ENCODE data around the gene GREM1. TPM values are rescaled to one million over a fixed set of nuclear protein-coding genes. Genes with fewer than 3 reads are reported as not detected.
A peak's percentile ranks its signal among the peaks of the same experiment; 100 is the strongest.

Gene GREM1
- 68.1 and 79.4 TPM in 2 replicates for total RNA-seq (2014; rRNA removed; shearing (Covaris generic))

GRCh38 chr15:32717426-32718226 lies at the start of gene GREM1:
Gene GREM1, plus strand, starts transcription at chr15:32718004. Its CDS starts 12,687 bp downstream, at chr15:32730691.
- peak; percentile 69 for DNase-seq (ENCODE audit: low read depth)

GRCh38 chr15:32668942-32669341 lies 48.9 kb upstream of the GREM1 start:
- DNase-seq (ENCODE audit: low read depth) = no peak

GRCh38 chr15:32669896-32670611 lies 47.8 kb upstream of the GREM1 start:
- DNase-seq (ENCODE audit: low read depth) = peak; percentile 95

GRCh38 chr15:32670623-32671022 lies 47.2 kb upstream of the GREM1 start:
- DNase-seq (ENCODE audit: low read depth) = no peak

GRCh38 chr15:32671339-32672325 lies 46.2 kb upstream of the GREM1 start:
- peak; percentile 98 for DNase-seq (ENCODE audit: low read depth)

- DNase-seq (ENCODE audit: low read depth) = no peak
Observed at GRCh38 chr15:32674681-32675080, 43.1 kb upstream of the GREM1 start.

GRCh38 chr15:32675466-32675865 lies 42.3 kb upstream of the GREM1 start:
- no peak for DNase-seq (ENCODE audit: low read depth)

GRCh38 chr15:32676169-32676568 lies 41.6 kb upstream of the GREM1 start:
- no peak for DNase-seq (ENCODE audit: low read depth)

GRCh38 chr15:32677238-32677750 lies 40.5 kb upstream of the GREM1 start:
- DNase-seq (ENCODE audit: low read depth) = no peak

- no peak for DNase-seq (ENCODE audit: low read depth)
Observed at GRCh38 chr15:32679298-32679690, 38.5 kb upstream of the GREM1 start.

GRCh38 chr15:32682569-32682968 lies 35.2 kb upstream of the GREM1 start:
- DNase-seq (ENCODE audit: low read depth) = peak; percentile 91

GRCh38 chr15:32682977-32683630 lies 34.7 kb upstream of the GREM1 start:
- no peak for DNase-seq (ENCODE audit: low read depth)

- DNase-seq (ENCODE audit: low read depth) = peak; percentile 99
Observed at GRCh38 chr15:32683906-32684584, 33.8 kb upstream of the GREM1 start.

GRCh38 chr15:32685576-32685975 lies 32.2 kb upstream of the GREM1 start:
- peak; percentile 77 for DNase-seq (ENCODE audit: low read depth)

GRCh38 chr15:32687556-32687955 lies 30.2 kb upstream of the GREM1 start:
- peak; percentile 86 for DNase-seq (ENCODE audit: low read depth)

GRCh38 chr15:32688151-32688639 lies 29.6 kb upstream of the GREM1 start:
- peak; percentile 83 for DNase-seq (ENCODE audit: low read depth)

- DNase-seq (ENCODE audit: low read depth) = peak; percentile 73
Observed at GRCh38 chr15:32690941-32691688, 26.7 kb upstream of the GREM1 start.

- DNase-seq (ENCODE audit: low read depth) = no peak
Observed at GRCh38 chr15:32691689-32692038, 26.1 kb upstream of the GREM1 start.

- DNase-seq (ENCODE audit: low read depth) = no peak
Observed at GRCh38 chr15:32692286-32692685, 25.5 kb upstream of the GREM1 start.

Measured in RPMI7951 (cell line).